Measurements from ENCODE around the gene RALGDS.

DNA sequence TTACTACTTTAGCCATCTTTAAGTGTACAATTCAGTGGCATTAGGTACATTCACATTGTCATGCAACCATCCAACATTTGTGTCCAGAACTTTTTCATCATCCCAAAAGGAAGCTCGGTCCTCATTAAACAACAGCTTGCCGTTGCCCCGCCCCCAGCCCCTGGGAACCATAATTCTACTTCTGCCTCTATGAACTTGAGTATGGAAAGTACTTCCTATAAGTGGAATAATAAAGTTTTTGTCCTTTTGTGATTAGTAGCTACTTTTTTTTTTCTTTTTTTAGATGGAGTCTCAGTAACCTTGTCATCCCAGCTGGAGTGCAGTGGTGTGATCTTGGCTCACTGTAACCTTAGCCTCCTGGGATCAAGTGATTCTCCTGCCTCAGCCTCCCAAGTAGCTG is 37.7 kb upstream of the RALGDS start:
- TF ChIP-seq, protein P1, sequence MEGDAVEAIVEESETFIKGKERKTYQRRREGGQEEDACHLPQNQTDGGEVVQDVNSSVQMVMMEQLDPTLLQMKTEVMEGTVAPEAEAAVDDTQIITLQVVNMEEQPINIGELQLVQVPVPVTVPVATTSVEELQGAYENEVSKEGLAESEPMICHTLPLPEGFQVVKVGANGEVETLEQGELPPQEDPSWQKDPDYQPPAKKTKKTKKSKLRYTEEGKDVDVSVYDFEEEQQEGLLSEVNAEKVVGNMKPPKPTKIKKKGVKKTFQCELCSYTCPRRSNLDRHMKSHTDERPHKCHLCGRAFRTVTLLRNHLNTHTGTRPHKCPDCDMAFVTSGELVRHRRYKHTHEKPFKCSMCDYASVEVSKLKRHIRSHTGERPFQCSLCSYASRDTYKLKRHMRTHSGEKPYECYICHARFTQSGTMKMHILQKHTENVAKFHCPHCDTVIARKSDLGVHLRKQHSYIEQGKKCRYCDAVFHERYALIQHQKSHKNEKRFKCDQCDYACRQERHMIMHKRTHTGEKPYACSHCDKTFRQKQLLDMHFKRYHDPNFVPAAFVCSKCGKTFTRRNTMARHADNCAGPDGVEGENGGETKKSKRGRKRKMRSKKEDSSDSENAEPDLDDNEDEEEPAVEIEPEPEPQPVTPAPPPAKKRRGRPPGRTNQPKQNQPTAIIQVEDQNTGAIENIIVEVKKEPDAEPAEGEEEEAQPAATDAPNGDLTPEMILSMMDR (IDR thresholded peaks at IDR 0.05), result no peak
- TF ChIP-seq POLR2A (IDR thresholded peaks at IDR 0.05), result no peak
